Testis (tissue), 2 donors: ENCODE data around the gene VAX1.

Experiments
- CTCF ChIP-seq, 3 experiments: fragments of 450-650 bp in 2 of 3; fragments of 200-600 bp in 1 of 3; sonication (generic) in 1 of 3; IDR thresholded peaks; one replicate each; pipeline ENCODE4 v1.5.1; 2016 to 2019; ENCODE audit warnings: antibody characterized with exemption in 3 of 3, mild to moderate bottlenecking in 2 of 3, moderate library complexity in 1 of 3
- POLR2A ChIP-seq: fragments of 450-650 bp; IDR thresholded peaks from one replicate; pipeline ENCODE4 v1.6.1; 2017; ENCODE audit warnings: antibody characterized with exemption, mild to moderate bottlenecking, moderate library complexity

GRCh38 chr10:117096599-117097201 is 41.4 kb downstream of the VAX1 start:
- TF ChIP-seq CTCF (IDR thresholded peaks at IDR 0.05) (no peak), POLR2A (no peak)
